HEK293T (cell line): ENCODE measurements around the gene PAQR5.

ENCODE experiments used
- CTCF ChIA-PET: fragments of 350-600 bp; formaldehyde crosslinking; extraction: SDS; loops from one replicate; lab custom pipeline; 2021; ENCODE audit warnings: antibody characterized with exemption, inconsistent platforms; lab: Yijun Ruan, JAX
- POLR2A ChIA-PET: fragments of 350-600 bp; formaldehyde crosslinking; extraction: SDS; loops from one replicate; lab custom pipeline; 2020; ENCODE audit warnings: antibody characterized with exemption, inconsistent platforms; lab: Yijun Ruan, JAX
- DNase-seq: peaks from one replicate; pipeline ENCODE4 v3.0.0; 2012; ENCODE audit warnings: mixed read lengths; ENCODE audit errors: extremely low spot score
- ARNT ChIP-seq: fragments of 450-650 bp; IDR thresholded peaks from 2 replicates; pipeline ENCODE4 v1.6.1; 2017; ENCODE audit warnings: mild to moderate bottlenecking
- BHLHE40 ChIP-seq: fragments of 450-650 bp; IDR thresholded peaks from 2 replicates; pipeline ENCODE4 v1.6.1; 2016; ENCODE audit warnings: mild to moderate bottlenecking, moderate library complexity, borderline replicate concordance
- CTBP1 ChIP-seq: fragments of 450-650 bp; IDR thresholded peaks from 2 replicates; pipeline ENCODE4 v1.6.1; 2016; ENCODE audit warnings: borderline replicate concordance
- ELF4 ChIP-seq: fragments of 450-650 bp; IDR thresholded peaks from 2 replicates; pipeline ENCODE4 v1.6.1; 2017; ENCODE audit warnings: antibody characterized with exemption
- FOXA1 ChIP-seq: fragments of 450-650 bp; IDR thresholded peaks from 2 replicates; pipeline ENCODE4 v1.6.1; 2016; ENCODE audit warnings: mild to moderate bottlenecking
- FOXK2 ChIP-seq: fragments of 450-650 bp; IDR thresholded peaks from 2 replicates; pipeline ENCODE4 v1.6.1; 2016; ENCODE audit warnings: mild to moderate bottlenecking
- FOXM1 ChIP-seq: fragments of 450-650 bp; IDR thresholded peaks from 2 replicates; pipeline ENCODE4 v1.6.1; 2017; ENCODE audit warnings: mild to moderate bottlenecking, borderline replicate concordance
- HDGF ChIP-seq: fragments of 450-650 bp; IDR thresholded peaks from 2 replicates; pipeline ENCODE4 v1.6.1; 2017; ENCODE audit warnings: antibody characterized with exemption, borderline replicate concordance
- L3MBTL2 ChIP-seq: fragments of 450-650 bp; conservative IDR thresholded peaks from 2 replicates; pipeline ENCODE4 v1.6.1; 2016; ENCODE audit warnings: mild to moderate bottlenecking
- LEF1 ChIP-seq: fragments of 450-650 bp; IDR thresholded peaks from 2 replicates; pipeline ENCODE4 v1.6.1; 2017; ENCODE audit warnings: mild to moderate bottlenecking, borderline replicate concordance
- NFRKB ChIP-seq: fragments of 450-650 bp; IDR thresholded peaks from 2 replicates; pipeline ENCODE4 v1.6.1; 2016; ENCODE audit warnings: mild to moderate bottlenecking, moderate library complexity
- SP1 ChIP-seq: fragments of 450-650 bp; IDR thresholded peaks from 2 replicates; pipeline ENCODE4 v1.6.1; 2017
- SUZ12 ChIP-seq: fragments of 450-650 bp; IDR thresholded peaks from 2 replicates; pipeline ENCODE4 v1.6.1; 2016; ENCODE audit warnings: mild to moderate bottlenecking
- TARDBP ChIP-seq: fragments of 450-650 bp; IDR thresholded peaks from 2 replicates; pipeline ENCODE4 v1.6.1; 2016
- ZNF384 ChIP-seq: fragments of 450-650 bp; IDR thresholded peaks from 2 replicates; pipeline ENCODE4 v1.6.1; 2016
- TF ChIP-seq, protein P1 (sequence below): fragments of 450-650 bp; IDR thresholded peaks from 2 replicates; pipeline ENCODE4 v1.6.1; 2016

The PAQR5 gene

GRCh38 chr15:69272891-69273290, 25.8 kb upstream of the PAQR5 start:
- TF ChIP-seq SP1 (no peak), ARNT (no peak), FOXA1 (no peak), FOXK2 (no peak), BHLHE40 (no peak), TARDBP (no peak), ELF4 (no peak), L3MBTL2 (no peak), ZNF384 (no peak), NFRKB (no peak), CTBP1 (no peak), HDGF (no peak)
- TF ChIP-seq, protein P1, sequence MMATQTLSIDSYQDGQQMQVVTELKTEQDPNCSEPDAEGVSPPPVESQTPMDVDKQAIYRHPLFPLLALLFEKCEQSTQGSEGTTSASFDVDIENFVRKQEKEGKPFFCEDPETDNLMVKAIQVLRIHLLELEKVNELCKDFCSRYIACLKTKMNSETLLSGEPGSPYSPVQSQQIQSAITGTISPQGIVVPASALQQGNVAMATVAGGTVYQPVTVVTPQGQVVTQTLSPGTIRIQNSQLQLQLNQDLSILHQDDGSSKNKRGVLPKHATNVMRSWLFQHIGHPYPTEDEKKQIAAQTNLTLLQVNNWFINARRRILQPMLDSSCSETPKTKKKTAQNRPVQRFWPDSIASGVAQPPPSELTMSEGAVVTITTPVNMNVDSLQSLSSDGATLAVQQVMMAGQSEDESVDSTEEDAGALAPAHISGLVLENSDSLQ = no peak
- no peak for DNase-seq
- POLR2A ChIA-PET = no interaction called here
- CTCF ChIA-PET = interaction anchor here (0.6 kb wide), 1 partner anchor 1216 kb away, joined by 3 read pairs; no protein-coding TSS in a partner anchor

DNA sequence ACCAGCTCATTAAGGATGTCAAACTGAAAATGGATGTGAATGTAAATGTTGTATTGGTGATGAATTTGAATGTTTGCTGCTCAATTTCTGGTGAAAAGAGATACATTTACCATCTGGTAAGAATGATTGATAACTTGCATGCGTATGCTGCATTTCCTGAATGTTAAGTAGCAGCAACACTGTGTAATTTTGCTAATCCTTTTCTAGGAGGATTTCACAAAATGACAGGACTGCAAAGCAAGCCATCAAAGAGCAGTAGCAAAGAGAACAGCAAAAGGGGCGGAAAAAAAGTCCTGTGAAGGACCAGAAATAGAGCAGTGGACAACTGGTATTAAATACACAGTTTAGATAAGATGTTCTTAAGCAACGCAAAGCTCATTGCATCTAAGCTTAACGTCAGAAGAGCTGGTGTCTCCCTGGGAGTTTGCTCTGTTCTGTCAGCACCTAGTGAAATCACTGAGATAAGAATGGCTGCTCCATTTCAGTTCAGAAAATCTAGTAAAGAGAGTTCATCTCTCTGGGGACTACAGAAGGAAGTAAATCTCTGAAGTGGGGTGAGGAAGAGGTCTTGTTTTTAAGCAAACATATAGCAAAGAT, 23.5 kb upstream of the PAQR5 start:
- CTCF ChIA-PET = interaction anchor here (0.9 to 1.2 kb wide), 2 partner anchors 8 to 10 kb away, joined by 3 read pairs; no protein-coding TSS in a partner anchor
- no peak for DNase-seq
- TF ChIP-seq, protein P1 = no peak
- TF ChIP-seq CTBP1 (no peak), SP1 (no peak)
- POLR2A ChIA-PET = interaction anchor here (1.3 kb wide), 1 partner anchor 25 kb away, joined by 3 read pairs; no protein-coding TSS in a partner anchor

DNA sequence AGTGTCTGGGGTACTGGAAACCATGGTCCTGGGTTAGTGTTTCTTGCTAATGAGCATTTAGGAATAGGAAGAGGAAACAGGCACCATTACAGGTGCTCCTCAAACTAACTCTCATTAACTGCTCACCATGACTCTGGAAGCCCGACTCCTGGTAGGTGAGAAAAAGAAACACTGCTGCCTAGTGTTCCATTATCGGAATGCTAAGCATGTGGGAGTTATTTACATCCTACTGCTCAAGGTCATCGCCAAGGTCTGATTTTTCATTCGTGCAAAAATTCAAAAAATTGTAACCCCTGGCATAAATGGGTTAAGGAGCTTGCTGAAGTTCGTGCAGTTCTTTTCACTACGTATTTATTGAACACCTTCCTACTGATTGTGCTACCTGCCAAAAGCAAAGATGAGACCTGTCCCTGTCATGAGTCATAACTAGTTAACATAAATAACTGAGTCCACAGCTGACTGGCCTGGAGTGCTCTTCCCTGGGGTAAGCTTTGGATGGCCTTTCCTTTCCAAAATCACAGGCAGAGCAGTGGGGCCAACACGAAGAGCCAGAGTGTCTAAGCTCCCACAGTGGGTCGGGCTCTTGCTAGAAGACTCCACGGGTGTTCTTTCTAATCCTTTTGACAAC, 22.7 kb upstream of the PAQR5 start:
- no peak for TF ChIP-seq TARDBP
- TF ChIP-seq FOXM1 = no peak
- no peak for TF ChIP-seq BHLHE40
- no peak for TF ChIP-seq FOXK2
- no peak for TF ChIP-seq ARNT
- no peak for TF ChIP-seq ZNF384
- TF ChIP-seq L3MBTL2 = no peak
- POLR2A ChIA-PET = interaction anchor here (1.3 kb wide), 1 partner anchor 24 kb away, joined by 3 read pairs; no protein-coding TSS in a partner anchor
- DNase-seq = no peak
- CTCF ChIA-PET = interaction anchor here (0.9 kb wide), 1 partner anchor 11 kb away, joined by 3 read pairs; no protein-coding TSS in a partner anchor

- no peak for TF ChIP-seq TARDBP
- no peak for TF ChIP-seq NFRKB
- TF ChIP-seq FOXK2 = no peak
- no peak for TF ChIP-seq CTBP1
- TF ChIP-seq, protein P1 = no peak
- no peak for TF ChIP-seq ARNT
- TF ChIP-seq ZNF384 = no peak
- TF ChIP-seq L3MBTL2 = no peak
- no peak for TF ChIP-seq SP1
- TF ChIP-seq LEF1 = no peak
- no peak for TF ChIP-seq SUZ12
- CTCF ChIA-PET = interaction anchor here (1.2 to 1.8 kb wide), 2 partner anchors 11 to 12 kb away, joined by 3 to 4 read pairs; no protein-coding TSS in a partner anchor
- POLR2A ChIA-PET = no interaction called here
- DNase-seq = no peak
These were observed 21.4 kb upstream of the PAQR5 start for GRCh38 chr15:69277316-69277715.

GRCh38 chr15:69279636-69280035, 19.1 kb upstream of the PAQR5 start:
- TF ChIP-seq FOXA1 = no peak
- TF ChIP-seq, protein P1 = no peak
- POLR2A ChIA-PET = no interaction called here
- DNase-seq = no peak
- CTCF ChIA-PET = interaction anchor here (0.6 to 1.0 kb wide), 3 partner anchors 11 to 193 kb away, joined by 3 to 4 read pairs (median 3); no protein-coding TSS in a partner anchor

- POLR2A ChIA-PET = no interaction called here
- TF ChIP-seq FOXK2 (no peak), ELF4 (no peak), NFRKB (no peak), CTBP1 (no peak), ZNF384 (no peak), FOXA1 (no peak), SUZ12 (no peak), HDGF (no peak), TARDBP (no peak), BHLHE40 (no peak)
- no peak for DNase-seq
- CTCF ChIA-PET = no interaction called here
These were observed 17.9 kb upstream of the PAQR5 start for GRCh38 chr15:69280783-69281182.
